Uterus (tissue), 2 donors: ENCODE data around the gene PTGES2.

ENCODE experiments used
- CTCF ChIP-seq, 4 experiments: fragments of 200-600 bp in 2 of 4; fragments of 450-650 bp in 2 of 4; sonication (generic) in 2 of 4; IDR thresholded peaks; one replicate each; pipeline ENCODE4 v1.5.1; 2016 to 2019; ENCODE audit warnings: antibody characterized with exemption in 4 of 4, mild to moderate bottlenecking in 2 of 4, moderate library complexity in 1 of 4
- POLR2A ChIP-seq, 2 donors: fragments of 450-650 bp; IDR thresholded peaks; one replicate each; pipeline ENCODE4 v1.6.1; 2016; ENCODE audit warnings: antibody characterized with exemption in 2 of 2, mild to moderate bottlenecking in 1 of 2, moderate library complexity in 1 of 2

- no peak for TF ChIP-seq CTCF (IDR thresholded peaks at IDR 0.05)
- no peak for TF ChIP-seq POLR2A (IDR thresholded peaks at IDR 0.05)
These were observed 25.3 kb downstream of the PTGES2 start for GRCh38 chr9:128102196-128102595.
